ENCODE results near the gene MVB12A.

Gene MVB12A

GRCh38 chr19:17405250-17406045, 14.4 kb upstream of the MVB12A start, which contains the start of gene BST2:
Gene BST2 (minus strand): TSS chr19:17405630. CDS start chr19:17405575, 55 bp downstream.
- Histone ChIP-seq H3K36me3 (ENCODE audit: insufficient read depth, insufficient read length, low read length) (peaks cover 20% of the 10 kb centered on the region), H3K4me1 (ENCODE audit: insufficient read depth, insufficient read length) (peaks cover 9% of the 10 kb centered on the region), H3K9me3 (ENCODE audit: insufficient read depth, low read length) (no peaks in the 10 kb centered on the region), H3K4me3 (ENCODE audit: insufficient read length, low read depth) (peak within 1 kb of the TSS; percentile 78), H3K27me3 (ENCODE audit: insufficient read depth, insufficient read length) (no peaks in the 10 kb centered on the region), H3K9ac (ENCODE audit: insufficient read length, low read depth) (peak within 1 kb of the TSS; percentile 90)
- no peak for DNase-seq (ENCODE audit: low read depth, low spot score)
- TF ChIP-seq YY1 (IDR thresholded peaks at IDR 0.05; ENCODE audit: insufficient read depth, insufficient read length) (no peak), ZNF274 (IDR thresholded peaks at IDR 0.05; ENCODE audit: low read depth, low read length) (no peak), SUZ12 (IDR thresholded peaks at IDR 0.05; ENCODE audit: extremely low read depth, insufficient read depth, insufficient read length) (no peak)

- Histone ChIP-seq H3K9me3 (ENCODE audit: insufficient read depth, low read length) (no peaks in the 10 kb centered on the region), H3K9ac (ENCODE audit: insufficient read length, low read depth) (peak overlapping the region; percentile 54), H3K27me3 (ENCODE audit: insufficient read depth, insufficient read length) (no peaks in the 10 kb centered on the region), H3K4me3 (ENCODE audit: insufficient read length, low read depth) (peak overlapping the region; percentile 78), H3K36me3 (ENCODE audit: insufficient read depth, insufficient read length, low read length) (peaks cover 16% of the 10 kb centered on the region), H3K4me1 (ENCODE audit: insufficient read depth, insufficient read length) (peaks cover 9% of the 10 kb centered on the region)
- no peak for TF ChIP-seq SUZ12 (IDR thresholded peaks at IDR 0.05; ENCODE audit: extremely low read depth, insufficient read depth, insufficient read length)
- TF ChIP-seq ZNF274 (IDR thresholded peaks at IDR 0.05; ENCODE audit: low read depth, low read length), result no peak
- TF ChIP-seq YY1 (IDR thresholded peaks at IDR 0.05; ENCODE audit: insufficient read depth, insufficient read length), result no peak
- no peak for DNase-seq (ENCODE audit: low read depth, low spot score)
Measured at GRCh38 chr19:17406046-17406886, 13.6 kb upstream of the MVB12A start.

GRCh38 chr19:17406887-17407196, 13.0 kb upstream of the MVB12A start:
- Histone ChIP-seq H3K9ac (ENCODE audit: insufficient read length, low read depth) (peak overlapping the region; percentile 54), H3K27me3 (ENCODE audit: insufficient read depth, insufficient read length) (no peaks in the 10 kb centered on the region), H3K36me3 (ENCODE audit: insufficient read depth, insufficient read length, low read length) (peaks cover 10% of the 10 kb centered on the region), H3K4me1 (ENCODE audit: insufficient read depth, insufficient read length) (peaks cover 6% of the 10 kb centered on the region), H3K4me3 (ENCODE audit: insufficient read length, low read depth) (peak overlapping the region; percentile 78), H3K9me3 (ENCODE audit: insufficient read depth, low read length) (no peaks in the 10 kb centered on the region)
- DNase-seq (ENCODE audit: low read depth, low spot score), result no peak
- TF ChIP-seq ZNF274 (IDR thresholded peaks at IDR 0.05; ENCODE audit: low read depth, low read length) (no peak), YY1 (IDR thresholded peaks at IDR 0.05; ENCODE audit: insufficient read depth, insufficient read length) (no peak), SUZ12 (IDR thresholded peaks at IDR 0.05; ENCODE audit: extremely low read depth, insufficient read depth, insufficient read length) (no peak)

- Histone ChIP-seq H3K4me1 (ENCODE audit: insufficient read depth, insufficient read length) (peaks cover 4% of the 10 kb centered on the region), H3K9ac (ENCODE audit: insufficient read length, low read depth) (no peak overlapping the region), H3K36me3 (ENCODE audit: insufficient read depth, insufficient read length, low read length) (peaks cover 4% of the 10 kb centered on the region), H3K9me3 (ENCODE audit: insufficient read depth, low read length) (no peaks in the 10 kb centered on the region), H3K27me3 (ENCODE audit: insufficient read depth, insufficient read length) (no peaks in the 10 kb centered on the region), H3K4me3 (ENCODE audit: insufficient read length, low read depth) (no peak overlapping the region)
- no peak for DNase-seq (ENCODE audit: low read depth, low spot score)
- TF ChIP-seq YY1 (IDR thresholded peaks at IDR 0.05; ENCODE audit: insufficient read depth, insufficient read length) (no peak), ZNF274 (IDR thresholded peaks at IDR 0.05; ENCODE audit: low read depth, low read length) (no peak), SUZ12 (IDR thresholded peaks at IDR 0.05; ENCODE audit: extremely low read depth, insufficient read depth, insufficient read length) (no peak)
Measured at GRCh38 chr19:17409990-17410389, 9.9 kb upstream of the MVB12A start.

- H3K36me3 ChIP-seq (ENCODE audit: insufficient read depth, insufficient read length, low read length), result peaks cover 4% of the 10 kb centered on the region
- H3K4me1 ChIP-seq (ENCODE audit: insufficient read depth, insufficient read length), result peaks cover 4% of the 10 kb centered on the region
- no peaks in the 10 kb centered on the region for H3K9me3 ChIP-seq (ENCODE audit: insufficient read depth, low read length)
- TF ChIP-seq YY1 (IDR thresholded peaks at IDR 0.05; ENCODE audit: insufficient read depth, insufficient read length), result no peak
- TF ChIP-seq ZNF274 (IDR thresholded peaks at IDR 0.05; ENCODE audit: low read depth, low read length), result no peak
- no peak for TF ChIP-seq SUZ12 (IDR thresholded peaks at IDR 0.05; ENCODE audit: extremely low read depth, insufficient read depth, insufficient read length)
- no peak overlapping the region for H3K4me3 ChIP-seq (ENCODE audit: insufficient read length, low read depth)
- H3K9ac ChIP-seq (ENCODE audit: insufficient read length, low read depth), result no peak overlapping the region
- no peak for DNase-seq (ENCODE audit: low read depth, low spot score)
- H3K27me3 ChIP-seq (ENCODE audit: insufficient read depth, insufficient read length), result no peaks in the 10 kb centered on the region
Measured at GRCh38 chr19:17411801-17412200, 8.0 kb upstream of the MVB12A start.

GRCh38 chr19:17414097-17414496, 5.8 kb upstream of the MVB12A start:
- Histone ChIP-seq H3K27me3 (ENCODE audit: insufficient read depth, insufficient read length) (no peaks in the 10 kb centered on the region), H3K4me3 (ENCODE audit: insufficient read length, low read depth) (no peak overlapping the region), H3K9ac (ENCODE audit: insufficient read length, low read depth) (no peak overlapping the region), H3K9me3 (ENCODE audit: insufficient read depth, low read length) (no peaks in the 10 kb centered on the region), H3K4me1 (ENCODE audit: insufficient read depth, insufficient read length) (peaks cover 6% of the 10 kb centered on the region), H3K36me3 (ENCODE audit: insufficient read depth, insufficient read length, low read length) (peaks cover 4% of the 10 kb centered on the region)
- no peak for DNase-seq (ENCODE audit: low read depth, low spot score)
- TF ChIP-seq SUZ12 (IDR thresholded peaks at IDR 0.05; ENCODE audit: extremely low read depth, insufficient read depth, insufficient read length) (no peak), ZNF274 (IDR thresholded peaks at IDR 0.05; ENCODE audit: low read depth, low read length) (no peak), YY1 (IDR thresholded peaks at IDR 0.05; ENCODE audit: insufficient read depth, insufficient read length) (no peak)

GRCh38 chr19:17415121-17415520, 4.7 kb upstream of the MVB12A start:
- no peak for TF ChIP-seq ZNF274 (IDR thresholded peaks at IDR 0.05; ENCODE audit: low read depth, low read length)
- no peak for TF ChIP-seq YY1 (IDR thresholded peaks at IDR 0.05; ENCODE audit: insufficient read depth, insufficient read length)
- no peak for TF ChIP-seq SUZ12 (IDR thresholded peaks at IDR 0.05; ENCODE audit: extremely low read depth, insufficient read depth, insufficient read length)
- no peak overlapping the region for H3K4me3 ChIP-seq (ENCODE audit: insufficient read length, low read depth)
- peak overlapping the region; percentile 17 for H3K9ac ChIP-seq (ENCODE audit: insufficient read length, low read depth)
- H3K9me3 ChIP-seq (ENCODE audit: insufficient read depth, low read length), result no peaks in the 10 kb centered on the region
- peaks cover under 1% of the 10 kb centered on the region for H3K27me3 ChIP-seq (ENCODE audit: insufficient read depth, insufficient read length)
- H3K4me1 ChIP-seq (ENCODE audit: insufficient read depth, insufficient read length), result peaks cover 6% of the 10 kb centered on the region
- H3K36me3 ChIP-seq (ENCODE audit: insufficient read depth, insufficient read length, low read length), result peaks cover 4% of the 10 kb centered on the region
- DNase-seq (ENCODE audit: low read depth, low spot score), result peak; percentile 94

All from NT2/D1 (cell line).